ENCODE results near the gene NANP.
"Not testable (repeated sequence)": the region's sequence is repeated elsewhere in the genome, so short reads cannot be mapped to it uniquely, and the experiment has no call there.

Gene NANP

DNA sequence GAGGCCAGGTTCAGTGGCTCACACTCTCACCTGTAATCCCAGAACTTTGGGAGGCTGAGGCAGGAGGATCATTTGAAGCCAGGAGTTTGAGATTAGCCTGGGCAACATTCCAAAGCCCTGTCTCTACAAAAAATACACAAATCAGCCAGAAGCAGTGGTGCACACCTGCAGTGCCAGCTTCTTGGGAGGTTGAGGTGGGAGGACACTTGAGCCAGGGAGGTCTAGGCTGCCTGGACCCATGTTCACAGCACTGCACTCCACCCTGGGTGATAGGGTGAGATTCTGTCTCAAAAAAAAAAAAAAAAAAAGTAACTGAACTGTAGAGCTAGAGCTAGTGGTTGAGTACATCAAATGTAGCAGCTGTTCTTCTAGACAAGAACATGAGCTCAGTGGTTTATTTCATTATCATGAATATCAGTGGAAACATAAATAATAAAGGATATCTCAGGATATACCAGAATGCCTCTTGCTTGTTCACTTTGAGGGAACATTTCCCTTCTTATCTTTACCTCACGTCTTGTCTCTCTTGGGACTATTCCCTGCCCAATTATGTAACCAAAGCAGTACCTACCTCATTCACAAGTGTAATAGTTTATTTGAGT lies 17.6 kb downstream of the NANP start:
- DNase-seq (ENCODE audit: low read depth in 2 of 2): no peak

DNA sequence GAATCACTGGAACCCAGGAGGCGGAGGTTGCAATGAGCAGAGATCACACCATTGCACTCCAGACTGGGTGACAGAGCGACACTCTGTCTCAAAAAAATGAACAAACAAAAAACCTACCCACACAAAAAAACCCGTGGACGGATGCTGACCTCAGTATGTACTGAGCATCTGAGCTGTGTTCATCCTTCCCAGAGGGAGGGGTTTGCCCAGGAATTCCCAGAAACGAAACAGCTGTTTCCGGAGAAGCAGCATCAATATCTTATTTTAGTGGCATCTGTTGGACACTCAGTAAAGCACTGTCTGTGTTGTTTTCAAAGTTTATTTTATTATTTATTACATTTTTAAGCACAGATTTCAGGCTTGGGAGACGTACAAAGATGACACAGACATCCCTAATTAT lies 18.7 kb downstream of the NANP start:
- no peak for DNase-seq (ENCODE audit: low read depth in 2 of 2)

DNA sequence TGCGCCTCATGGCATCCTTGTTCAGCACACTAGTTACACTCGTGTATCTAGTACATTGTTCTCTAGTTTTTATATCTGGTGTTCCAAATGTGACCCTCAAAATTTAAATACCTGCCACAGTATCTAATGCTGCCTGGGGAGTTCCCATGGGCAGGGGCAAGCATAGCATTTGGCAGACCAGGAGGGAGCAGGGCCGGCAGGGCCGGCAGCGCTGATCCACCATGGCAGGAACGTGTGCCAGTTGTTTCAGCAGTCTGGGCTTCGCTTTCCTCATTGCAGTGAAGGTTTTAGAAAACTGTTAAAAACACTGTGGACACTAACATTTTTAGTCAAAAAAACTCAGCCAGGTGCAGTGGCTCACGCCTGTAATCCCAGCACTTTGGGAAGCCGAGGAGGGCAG lies 19.2 kb downstream of the NANP start:
- no peak for DNase-seq (ENCODE audit: low read depth in 2 of 2)

DNA sequence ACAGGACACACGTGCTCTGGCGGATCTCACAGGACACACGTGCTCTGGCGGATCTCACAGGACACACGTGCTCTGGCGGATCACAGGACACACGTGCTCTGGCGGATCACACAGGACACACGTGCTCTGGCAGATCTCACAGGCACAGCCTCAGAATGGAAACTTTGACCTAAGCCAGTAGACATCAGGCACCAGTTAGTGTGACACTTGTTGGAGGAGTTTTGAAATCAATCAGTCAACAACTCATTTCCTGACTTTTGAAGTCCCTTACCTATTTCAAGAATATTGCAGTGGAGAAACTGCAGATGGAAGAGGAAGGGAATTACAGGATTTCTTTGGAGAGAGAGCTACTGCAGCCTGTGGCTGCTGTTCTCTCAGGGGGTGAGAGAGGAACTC lies 20.9 kb downstream of the NANP start:
- DNase-seq (ENCODE audit: low read depth in 2 of 2): not testable (repeated sequence)

DNA sequence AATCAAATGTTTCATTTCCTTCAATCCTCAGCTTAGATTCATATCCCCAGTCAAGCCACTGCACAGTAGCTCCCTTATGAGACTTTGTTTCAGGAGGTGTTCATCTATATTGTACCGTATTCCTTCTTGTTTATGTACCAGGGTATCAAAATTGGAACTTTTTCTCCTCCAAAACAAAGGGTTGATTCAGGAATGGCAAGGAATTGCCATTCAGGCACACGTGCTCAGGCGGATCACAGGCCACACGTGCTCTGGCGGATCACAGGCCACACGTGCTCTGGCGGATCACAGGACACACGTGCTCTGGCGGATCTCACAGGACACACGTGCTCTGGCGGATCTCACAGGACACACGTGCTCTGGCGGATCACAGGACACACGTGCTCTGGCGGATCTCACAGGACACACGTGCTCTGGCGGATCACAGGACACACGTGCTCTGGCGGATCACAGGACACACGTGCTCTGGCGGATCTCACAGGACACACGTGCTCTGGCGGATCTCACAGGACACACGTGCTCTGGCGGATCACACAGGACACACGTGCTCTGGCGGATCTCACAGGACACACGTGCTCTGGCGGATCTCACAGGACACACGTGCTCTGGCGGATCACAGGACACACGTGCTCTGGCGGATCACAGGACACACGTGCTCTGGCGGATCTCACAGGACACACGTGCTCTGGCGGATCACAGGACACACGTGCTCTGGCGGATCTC lies 21.5 kb downstream of the NANP start:
- not testable (repeated sequence) for DNase-seq (ENCODE audit: low read depth in 2 of 2)

DNA sequence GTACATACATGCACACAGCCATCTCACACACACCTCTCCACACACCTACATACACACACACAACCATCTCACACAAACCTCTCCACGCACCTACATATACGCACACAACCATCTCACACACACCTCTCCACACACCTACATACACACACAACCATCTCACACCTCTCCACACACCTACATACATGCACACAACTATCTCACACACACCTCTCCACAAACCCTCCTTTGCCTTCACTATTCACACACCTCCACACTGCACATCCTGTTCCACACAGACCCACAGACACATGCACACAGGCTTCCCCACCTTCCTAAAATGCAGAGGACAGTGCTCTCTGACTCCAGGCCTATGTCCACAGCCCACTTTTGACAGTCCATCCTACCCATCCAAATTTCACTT lies 22.2 kb downstream of the NANP start:
- DNase-seq (ENCODE audit: low read depth in 2 of 2): no peak

DNA sequence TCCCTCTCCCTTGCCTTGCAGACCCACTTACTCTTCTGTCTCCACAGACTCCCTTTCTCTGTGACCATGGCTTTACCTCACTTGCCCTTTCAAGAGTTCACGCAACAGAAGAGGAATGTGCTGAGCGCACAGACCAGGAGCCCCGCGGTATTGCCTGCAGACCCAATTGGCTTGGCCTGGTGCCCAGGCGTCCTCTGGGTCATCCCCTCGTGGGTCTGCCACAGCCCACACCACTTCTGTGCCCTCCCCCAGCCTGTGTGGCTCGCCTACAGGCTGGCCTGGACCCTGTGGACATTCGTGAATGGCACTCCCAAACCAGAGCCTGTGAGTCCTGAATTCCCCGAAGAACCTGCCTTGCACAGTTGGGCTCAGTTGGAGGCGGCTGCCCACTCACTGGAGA lies 23.2 kb downstream of the NANP start:
- DNase-seq (ENCODE audit: low read depth in 2 of 2): no peak

DNA sequence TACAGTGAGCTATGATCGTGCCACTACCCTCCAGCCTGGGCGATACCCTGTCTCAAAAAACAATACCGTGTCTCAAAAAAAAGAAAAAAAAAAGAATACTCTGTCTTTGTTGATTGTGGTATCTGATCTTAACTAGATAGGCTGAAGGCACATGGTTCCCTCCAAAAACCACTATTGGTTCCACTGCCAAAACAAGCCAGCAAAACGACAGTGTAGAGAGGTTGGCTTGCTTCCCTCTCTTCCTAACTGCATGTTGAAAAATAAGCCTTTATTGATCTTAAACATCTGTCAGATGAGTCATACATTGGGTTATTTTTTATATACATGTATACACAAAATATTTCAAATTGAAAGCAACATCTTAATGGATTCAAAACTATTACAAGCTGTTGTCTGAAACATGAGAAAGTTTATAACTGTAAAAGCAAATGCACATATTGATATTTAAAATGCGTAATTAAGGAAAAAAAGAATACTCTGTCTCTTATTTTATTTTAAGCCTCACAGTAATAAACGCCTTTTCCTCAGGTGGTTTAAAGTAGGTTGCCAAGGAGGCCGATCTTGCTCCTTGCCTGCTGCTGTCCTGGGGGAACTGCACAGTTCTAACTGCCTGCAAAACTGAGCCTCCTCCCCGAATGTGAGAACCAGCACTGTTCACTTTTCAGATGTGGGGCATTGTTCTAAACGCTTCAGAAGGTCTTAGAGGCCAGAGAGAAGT lies 31.5 kb downstream of the NANP start:
- DNase-seq (ENCODE audit: low read depth in 2 of 2): no peak

DNA sequence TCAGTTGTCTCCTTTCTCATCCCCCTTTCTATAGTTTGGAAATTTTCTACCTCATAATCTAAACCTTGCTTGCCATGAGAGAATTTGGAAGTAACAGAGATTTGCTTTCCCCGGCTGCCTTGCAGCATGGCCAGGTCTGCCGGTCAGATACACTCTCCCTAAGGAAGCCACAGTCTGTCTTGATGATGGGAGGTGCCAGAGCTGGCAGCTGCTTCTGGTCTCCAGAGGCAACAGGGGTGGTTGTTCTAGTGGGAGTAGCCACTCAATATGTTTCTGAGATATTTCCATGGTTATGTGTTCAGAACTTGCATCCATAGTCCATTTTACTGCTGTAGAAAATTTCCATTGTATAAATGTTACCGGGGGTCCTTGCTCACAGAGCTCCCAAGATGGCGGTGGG lies 33.0 kb downstream of the NANP start:
- DNase-seq (ENCODE audit: low read depth in 2 of 2): not testable (repeated sequence)

DNA sequence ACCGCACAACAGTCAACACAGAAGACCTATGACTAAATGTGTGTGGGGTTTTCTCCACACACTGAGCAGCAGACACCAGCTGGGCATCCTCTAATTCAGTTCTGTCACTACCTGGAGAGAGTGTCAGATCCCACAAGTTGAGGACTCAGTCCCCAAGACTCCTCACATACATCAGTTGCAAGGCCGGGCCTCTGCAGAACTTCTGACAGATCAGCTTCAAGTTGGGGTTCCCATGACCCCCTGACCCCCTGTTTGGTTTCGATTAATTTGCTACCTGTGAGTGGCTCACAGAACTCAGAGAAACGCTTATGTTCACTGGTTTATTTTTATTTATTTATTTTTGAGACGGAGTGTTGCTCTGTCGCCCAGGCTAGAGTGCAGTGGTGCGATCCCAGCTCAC lies 35.3 kb downstream of the NANP start:
- no peak for DNase-seq (ENCODE audit: low read depth in 2 of 2)

DNA sequence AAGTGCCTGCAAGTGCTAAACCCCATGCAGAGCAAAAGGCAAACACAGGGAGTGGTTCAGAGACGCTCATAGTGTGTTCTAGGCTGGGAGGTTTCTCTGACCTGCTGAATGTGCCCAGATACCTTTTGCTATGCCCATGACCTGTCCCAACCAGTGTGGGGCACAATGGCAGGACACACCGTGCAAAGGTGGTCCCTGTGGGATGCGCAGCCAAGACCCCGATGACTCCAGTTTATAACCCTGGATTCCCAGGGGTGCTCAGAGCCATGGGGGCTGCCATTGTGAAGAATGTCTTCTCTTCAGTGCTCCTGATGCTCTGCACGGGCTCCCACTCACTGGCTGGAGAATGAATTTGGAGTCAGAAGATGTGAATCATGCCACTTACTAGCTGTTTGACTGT lies 36.3 kb downstream of the NANP start:
- DNase-seq (ENCODE audit: low read depth in 2 of 2): no peak

DNA sequence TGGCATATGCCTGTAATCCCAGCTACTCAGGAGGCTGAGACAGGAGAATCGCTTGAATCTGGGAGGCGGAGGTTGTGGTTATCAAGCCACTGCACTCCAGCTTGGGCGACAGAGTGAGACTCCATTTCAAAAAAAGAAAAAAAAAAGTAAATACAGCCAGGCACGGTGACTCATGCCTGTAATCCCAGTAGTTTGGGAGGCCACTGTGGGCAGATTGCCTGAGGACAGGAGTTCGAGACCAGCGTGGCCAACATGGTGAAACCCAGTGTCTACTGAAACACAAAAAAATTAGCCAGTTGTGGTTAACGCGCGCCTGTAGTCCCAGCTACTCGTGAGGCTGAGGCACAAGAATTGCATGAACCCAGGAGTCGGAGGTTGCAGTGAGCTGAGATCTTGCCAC lies 36.9 kb downstream of the NANP start:
- DNase-seq (ENCODE audit: low read depth in 2 of 2): no peak

DNA sequence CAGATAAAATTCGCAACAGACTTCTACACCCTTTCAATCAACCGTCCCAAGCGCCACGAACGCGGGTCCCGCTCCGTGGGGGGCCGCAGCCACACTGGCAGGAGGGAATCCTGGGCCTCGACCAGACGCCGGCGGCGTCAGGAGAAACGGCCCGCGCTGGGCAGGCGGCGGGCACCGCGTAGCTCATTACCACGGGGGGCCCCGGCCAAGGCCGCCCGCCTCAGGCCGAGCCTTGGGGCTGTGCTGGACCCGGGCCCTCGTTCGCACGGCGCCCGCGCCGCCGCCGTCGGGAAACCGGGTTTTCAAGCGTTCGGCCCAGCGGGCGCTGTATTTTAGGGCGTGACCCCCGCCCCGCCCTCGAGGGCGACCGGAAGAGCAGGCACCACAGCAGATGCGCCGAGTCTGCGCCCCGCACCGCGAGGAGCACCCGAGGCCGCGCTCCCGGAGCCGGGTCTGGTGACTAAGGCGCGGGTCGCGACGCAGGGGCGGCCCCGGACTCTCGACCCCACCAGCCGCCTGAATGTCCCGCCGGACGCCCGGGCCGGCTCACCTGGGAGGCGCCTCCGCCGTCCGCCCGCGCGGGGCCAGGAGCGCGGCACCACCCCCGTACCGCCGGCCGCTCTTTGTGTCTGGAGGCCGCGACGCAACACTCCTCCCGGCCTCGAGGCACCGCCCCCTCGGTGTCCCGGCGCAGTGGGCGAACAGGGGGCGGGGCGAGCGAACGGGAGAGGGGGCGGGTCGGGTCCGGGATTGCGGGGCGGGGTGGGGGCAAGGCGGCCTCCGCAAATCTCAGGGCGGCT lies 38.7 kb downstream of the NANP start, which contains the start of gene NINL:
Gene NINL, minus strand, starts transcription at position 627 of the 800 bp plus-strand sequence. CDS start 58,944 bp downstream, outside the sequence.
- peak; percentile 35 to 44 for DNase-seq (ENCODE audit: low read depth in 2 of 2)

DNA sequence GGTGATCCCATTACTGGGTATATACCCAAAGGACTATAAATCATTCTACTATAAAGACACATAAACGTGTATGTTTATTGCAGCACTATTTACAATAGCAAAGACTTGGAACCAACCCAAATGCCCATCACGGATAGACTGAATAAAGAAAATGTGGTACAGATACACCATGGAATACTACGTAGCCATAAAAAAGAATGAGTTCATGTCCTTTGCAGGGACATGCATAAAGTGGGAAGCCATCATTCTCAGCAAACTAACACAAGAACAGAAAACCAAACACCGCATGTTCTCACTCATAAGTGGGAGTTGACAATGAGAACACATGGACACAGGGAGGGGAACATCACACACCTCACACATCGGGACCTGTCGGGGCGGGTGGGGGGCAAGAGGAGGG lies 40.2 kb downstream of the NANP start:
- DNase-seq (ENCODE audit: low read depth in 2 of 2): not testable (repeated sequence)

DNA sequence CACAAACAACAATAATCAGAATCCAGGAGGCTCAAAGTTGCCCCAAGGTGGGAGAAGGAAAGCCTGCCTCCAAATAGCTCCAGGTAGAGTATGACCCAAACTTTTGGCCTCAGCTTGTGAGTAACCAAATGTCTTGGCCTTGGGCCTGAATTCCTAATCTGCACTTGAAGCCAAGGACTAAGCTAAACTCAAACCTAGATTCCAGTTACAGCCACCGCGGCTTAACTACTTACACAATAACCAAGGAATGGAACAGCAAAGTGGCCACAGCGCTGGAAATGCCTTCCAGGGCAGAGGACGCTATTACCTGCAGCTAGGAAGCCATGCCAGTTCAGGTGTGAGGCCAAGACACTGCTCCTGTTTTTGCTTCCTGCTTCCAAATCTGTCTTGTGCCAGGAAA lies 43.1 kb downstream of the NANP start:
- no peak for DNase-seq (ENCODE audit: low read depth in 2 of 2)

DNA sequence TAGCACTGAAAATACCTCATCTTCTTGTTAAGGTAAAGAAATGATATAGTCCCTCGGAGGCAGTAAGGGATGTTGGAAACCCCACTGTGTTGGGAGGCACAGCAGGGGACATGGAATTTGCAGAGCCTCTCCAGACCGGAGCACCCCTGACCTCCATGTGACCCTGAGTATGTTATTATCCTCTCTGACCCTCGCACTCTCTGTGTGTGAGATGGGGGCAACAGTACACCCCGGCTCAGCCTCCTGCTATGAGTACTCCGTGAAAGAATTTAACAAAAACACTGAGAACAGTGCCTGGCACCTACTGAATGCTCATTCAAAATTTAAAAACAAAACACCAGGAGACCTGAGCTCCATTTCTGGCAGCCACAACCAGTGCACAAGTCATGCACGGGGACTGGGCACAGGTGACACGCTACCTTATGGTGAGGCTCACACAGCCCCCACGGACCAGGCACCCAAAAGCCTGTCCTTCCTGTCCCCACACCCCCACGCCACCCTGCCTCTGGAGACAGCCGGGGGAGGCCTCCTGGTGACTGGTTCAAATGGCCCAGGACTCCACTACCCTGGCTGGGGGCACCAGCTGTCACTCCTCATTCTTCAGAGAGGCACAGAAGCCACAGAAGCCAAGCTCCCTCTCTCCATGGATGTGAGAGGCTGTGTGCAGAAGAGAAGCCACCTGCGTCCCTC lies 44.6 kb downstream of the NANP start:
- DNase-seq (ENCODE audit: low read depth in 2 of 2): no peak

DNA sequence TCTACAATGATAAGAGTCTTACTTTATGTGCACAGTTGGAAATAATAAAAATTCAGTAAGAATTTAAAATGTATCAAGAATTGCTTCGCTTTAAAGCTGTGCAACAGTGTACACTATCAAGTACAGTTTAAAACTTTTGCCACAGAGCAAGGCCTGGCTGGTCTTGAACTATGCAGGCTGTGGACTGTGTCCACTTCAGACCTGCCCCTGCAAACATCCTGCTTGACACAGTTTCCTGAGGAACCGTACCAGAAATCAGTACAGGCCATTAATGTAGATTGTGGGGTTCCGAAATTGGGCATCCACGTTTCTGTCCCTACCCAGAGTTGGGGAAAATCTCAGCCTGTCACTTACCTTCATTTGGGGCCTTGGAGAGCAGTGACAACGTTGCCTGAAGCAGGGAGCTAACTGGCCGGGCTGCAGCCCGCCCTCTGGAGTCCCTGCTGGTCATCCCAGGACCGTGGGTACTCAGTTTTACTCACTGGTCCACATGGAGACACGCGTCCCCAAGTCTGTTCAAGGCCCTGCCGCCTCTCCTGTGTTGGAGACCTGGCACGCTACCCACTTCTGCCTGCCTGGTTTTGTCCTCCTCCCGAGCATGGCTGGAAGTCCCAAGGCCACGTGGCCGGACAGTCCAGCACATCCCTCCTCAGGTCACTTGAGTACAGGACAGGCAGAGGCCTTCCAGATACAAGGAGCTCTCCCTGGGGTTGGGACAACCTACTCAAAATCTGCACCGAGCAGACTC lies 46.9 kb downstream of the NANP start:
- DNase-seq (ENCODE audit: low read depth in 2 of 2): no peak

DNA sequence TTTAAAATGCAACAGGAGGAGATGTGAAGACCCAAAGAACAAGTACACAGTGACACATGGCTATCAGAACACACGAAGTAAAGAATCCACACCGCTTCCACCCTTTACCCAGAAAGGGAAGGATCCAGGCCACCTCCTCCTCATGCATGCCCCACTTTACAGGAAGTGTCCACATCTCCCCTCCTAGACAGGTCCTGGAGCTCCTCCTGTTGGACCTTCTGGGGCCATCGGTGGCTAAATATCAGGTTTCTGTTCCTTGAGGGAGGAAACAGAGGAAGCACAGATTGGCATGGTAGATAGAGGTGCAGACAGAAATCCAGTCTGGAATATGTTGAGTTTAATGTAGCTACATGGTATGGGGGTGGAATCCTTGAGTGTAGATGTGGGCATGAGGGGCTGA lies 49.4 kb downstream of the NANP start:
- no peak for DNase-seq (ENCODE audit: low read depth in 2 of 2)

DNA sequence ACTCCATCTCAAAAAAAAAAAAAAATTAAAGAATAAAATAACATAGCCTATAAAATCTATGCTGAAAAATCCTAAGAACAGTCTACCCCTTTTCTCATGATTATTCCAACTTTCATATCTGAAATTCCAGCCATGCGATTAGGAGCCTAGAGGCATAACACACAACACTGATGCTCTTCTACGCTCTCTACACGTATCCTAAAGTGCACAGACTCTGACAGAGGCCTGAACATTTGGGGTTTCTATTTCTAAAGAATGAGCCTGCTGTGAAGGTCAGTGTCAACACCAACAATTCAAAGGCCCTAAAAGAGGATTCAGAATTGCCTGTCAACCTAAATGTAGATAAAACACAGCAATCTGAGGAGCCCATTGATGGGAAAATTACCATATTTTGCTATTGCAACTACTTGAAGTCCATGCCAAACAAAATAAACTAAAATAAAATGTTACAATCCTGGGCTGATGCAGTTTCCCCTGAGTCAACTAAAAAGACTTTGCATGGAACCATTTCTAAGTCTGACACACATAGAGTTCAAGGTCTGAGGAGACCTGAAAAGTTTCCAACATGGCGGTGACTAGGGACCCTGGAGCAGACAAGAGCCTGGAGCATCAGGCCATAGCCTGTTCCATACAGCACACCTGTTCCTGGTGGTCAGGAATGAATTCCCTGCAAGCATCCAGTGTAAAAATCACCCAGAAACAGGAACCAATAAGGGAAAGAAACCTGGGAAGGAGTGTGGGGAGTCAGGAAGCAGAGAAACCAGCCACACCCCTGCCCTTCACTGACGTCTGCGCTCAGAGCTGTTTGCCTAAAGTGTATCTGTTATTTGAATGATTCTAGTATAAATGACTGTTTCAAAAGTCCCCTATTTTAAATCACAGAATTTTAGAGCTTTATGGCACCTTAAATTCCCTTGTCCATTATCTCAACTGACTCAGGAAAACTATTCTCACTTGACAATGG lies 50.2 kb downstream of the NANP start:
- no peak for DNase-seq (ENCODE audit: low read depth in 2 of 2)

DNA sequence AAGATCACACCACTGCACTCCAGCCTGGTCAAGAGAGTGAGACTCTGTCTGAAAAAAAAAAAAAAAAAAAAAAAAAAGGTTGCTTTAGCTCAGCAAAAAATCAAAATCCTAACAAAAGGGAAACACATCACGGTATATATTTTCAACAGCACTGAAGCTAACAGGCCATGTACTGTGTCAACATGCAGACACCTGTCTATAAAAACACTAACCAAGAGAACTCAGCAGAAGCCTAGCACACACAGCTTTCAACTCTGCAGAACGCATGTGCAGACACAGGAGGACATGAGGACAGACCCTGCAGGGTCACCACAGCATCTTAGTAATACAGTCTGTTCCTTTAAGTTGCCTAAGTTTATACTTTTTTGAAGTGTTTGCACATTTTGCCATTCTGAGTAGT lies 52.0 kb downstream of the NANP start:
- DNase-seq (ENCODE audit: low read depth in 2 of 2): no peak
